ENCODE measurements around the gene CEP97.

- TF ChIP-seq CTCF (IDR thresholded peaks at IDR 0.05; ENCODE audit: poor library complexity) (no peak), EZH2 (IDR thresholded peaks at IDR 0.05; ENCODE audit: borderline replicate concordance) (no peak)
Measured at GRCh38 chr3:101810022-101810418, 85.6 kb downstream of the CEP97 start.

Measured in hepatocyte (in vitro differentiated cells).